ENCODE results near the gene PCDHA6.
"Not testable (repeated sequence)": the region's sequence is repeated elsewhere in the genome, so short reads cannot be mapped to it uniquely, and the experiment has no call there.

Gene PCDHA6

DNA sequence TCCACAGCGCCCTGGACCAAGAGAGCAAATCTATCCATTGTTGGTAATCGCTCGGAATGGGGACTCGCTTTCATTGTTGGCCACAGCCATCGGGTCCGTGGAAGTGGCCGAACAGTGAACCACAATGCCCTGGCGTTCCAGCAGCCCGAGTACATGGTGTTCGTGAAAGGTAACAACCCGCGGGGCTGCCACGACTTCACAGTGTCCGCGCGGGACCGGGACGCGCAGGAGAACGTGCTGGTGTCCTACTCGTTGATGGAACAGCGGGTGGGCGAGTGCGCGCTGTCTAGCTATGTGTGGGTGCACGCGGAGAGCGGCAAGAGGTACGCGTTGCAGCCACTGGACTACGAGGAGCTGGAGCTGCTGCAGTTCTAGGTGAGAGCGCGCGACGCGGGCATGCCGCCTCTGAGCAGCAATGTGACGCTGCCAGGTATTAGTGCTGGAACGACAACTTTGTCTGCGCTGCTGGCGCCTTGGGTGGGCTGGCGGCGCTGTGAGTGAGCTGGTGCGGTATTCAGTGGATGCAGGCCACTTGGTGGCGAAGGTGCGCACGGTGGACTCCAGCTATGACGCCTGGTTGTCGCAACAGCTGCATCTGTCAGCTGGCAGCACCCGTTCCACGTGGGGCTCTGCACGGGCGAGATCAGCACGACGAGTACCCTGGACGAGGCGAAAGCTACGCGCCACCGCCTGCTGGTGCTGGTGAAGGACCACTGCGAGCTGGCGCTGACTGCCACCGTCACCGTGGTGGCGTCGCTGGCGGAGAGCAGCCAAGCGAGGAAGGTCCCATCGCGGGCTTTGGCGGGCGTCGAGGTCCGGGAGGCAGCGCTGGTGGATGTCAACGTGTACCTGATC is 34.9 kb downstream of the PCDHA6 start:
- DNase-seq (ENCODE audit: low read depth) = no peak
- TF ChIP-seq, protein P1, sequence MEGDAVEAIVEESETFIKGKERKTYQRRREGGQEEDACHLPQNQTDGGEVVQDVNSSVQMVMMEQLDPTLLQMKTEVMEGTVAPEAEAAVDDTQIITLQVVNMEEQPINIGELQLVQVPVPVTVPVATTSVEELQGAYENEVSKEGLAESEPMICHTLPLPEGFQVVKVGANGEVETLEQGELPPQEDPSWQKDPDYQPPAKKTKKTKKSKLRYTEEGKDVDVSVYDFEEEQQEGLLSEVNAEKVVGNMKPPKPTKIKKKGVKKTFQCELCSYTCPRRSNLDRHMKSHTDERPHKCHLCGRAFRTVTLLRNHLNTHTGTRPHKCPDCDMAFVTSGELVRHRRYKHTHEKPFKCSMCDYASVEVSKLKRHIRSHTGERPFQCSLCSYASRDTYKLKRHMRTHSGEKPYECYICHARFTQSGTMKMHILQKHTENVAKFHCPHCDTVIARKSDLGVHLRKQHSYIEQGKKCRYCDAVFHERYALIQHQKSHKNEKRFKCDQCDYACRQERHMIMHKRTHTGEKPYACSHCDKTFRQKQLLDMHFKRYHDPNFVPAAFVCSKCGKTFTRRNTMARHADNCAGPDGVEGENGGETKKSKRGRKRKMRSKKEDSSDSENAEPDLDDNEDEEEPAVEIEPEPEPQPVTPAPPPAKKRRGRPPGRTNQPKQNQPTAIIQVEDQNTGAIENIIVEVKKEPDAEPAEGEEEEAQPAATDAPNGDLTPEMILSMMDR (IDR thresholded peaks at IDR 0.05; ENCODE audit: low read depth, low read length, missing control alignments) = no peak
- in situ Hi-C loops (cut with HindIII; ENCODE audit: low sequenced_read_pairs) = no loop called here
- no peak overlapping the region for H3K4me3 ChIP-seq (ENCODE audit: low read depth, low read length)

DNA sequence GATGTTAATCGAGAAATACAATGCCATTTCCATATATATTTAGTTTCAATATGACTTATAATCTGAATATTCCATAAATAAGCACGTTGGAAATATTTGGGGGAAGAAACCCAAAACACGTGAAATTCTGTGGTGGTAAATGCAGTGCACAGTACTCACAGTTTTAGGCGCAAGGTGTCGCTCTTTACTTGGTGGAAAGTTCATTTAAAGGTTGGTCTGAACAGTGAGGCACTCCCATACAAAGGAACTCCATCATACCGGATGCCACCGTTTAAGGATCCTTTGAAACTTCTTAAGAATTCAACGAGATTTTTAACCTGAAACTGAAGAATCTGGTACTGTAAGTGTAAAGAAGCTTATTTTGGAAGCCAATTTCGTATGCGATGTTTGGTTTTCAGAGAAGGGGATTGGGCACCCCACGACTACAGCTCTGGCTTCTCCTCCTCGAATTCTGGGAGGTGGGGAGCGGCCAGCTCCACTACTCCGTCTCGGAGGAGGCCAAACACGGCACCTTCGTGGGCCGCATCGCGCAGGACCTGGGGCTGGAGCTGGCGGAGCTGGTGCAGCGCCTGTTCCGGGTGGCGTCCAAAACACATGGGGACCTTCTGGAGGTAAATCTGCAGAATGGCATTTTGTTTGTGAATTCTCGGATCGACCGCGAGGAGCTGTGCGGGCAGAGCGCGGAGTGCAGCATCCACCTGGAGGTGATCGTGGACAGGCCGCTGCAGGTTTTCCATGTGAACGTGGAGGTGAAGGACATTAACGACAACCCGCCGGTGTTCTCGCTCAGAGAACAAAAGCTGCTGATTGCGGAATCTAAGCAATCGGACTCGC is 41.2 kb downstream of the PCDHA6 start, which contains the start of gene PCDHA11:
Gene PCDHA11 (plus strand): TSS at position 237 of the 834 bp plus-strand sequence. CDS start 147 bp downstream, at position 384.
- in situ Hi-C loops (cut with HindIII; ENCODE audit: low sequenced_read_pairs) = no loop called here
- no peak within 1 kb of the TSS for H3K4me3 ChIP-seq (ENCODE audit: low read depth, low read length)
- no peak for DNase-seq (ENCODE audit: low read depth)
- TF ChIP-seq, protein P1 (IDR thresholded peaks at IDR 0.05; ENCODE audit: low read depth, low read length, missing control alignments) = peak; percentile 3

DNA sequence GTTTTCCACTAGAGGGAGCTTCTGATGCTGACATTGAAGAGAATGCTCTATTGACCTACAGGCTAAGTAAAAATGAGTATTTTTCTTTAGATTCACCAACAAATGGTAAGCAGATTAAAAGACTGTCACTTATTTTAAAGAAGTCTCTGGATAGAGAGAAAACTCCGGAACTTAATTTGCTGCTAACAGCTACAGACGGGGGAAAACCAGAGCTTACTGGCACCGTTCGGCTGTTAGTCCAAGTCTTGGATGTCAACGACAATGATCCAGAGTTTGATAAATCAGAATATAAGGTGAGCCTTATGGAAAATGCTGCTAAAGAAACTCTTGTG is 41.8 kb downstream of the PCDHA6 start:
- in situ Hi-C loops (cut with HindIII; ENCODE audit: low sequenced_read_pairs) = no loop called here
- DNase-seq (ENCODE audit: low read depth) = no peak
- TF ChIP-seq, protein P1 (IDR thresholded peaks at IDR 0.05; ENCODE audit: low read depth, low read length, missing control alignments) = no peak
- H3K4me3 ChIP-seq (ENCODE audit: low read depth, low read length) = no peak overlapping the region

DNA sequence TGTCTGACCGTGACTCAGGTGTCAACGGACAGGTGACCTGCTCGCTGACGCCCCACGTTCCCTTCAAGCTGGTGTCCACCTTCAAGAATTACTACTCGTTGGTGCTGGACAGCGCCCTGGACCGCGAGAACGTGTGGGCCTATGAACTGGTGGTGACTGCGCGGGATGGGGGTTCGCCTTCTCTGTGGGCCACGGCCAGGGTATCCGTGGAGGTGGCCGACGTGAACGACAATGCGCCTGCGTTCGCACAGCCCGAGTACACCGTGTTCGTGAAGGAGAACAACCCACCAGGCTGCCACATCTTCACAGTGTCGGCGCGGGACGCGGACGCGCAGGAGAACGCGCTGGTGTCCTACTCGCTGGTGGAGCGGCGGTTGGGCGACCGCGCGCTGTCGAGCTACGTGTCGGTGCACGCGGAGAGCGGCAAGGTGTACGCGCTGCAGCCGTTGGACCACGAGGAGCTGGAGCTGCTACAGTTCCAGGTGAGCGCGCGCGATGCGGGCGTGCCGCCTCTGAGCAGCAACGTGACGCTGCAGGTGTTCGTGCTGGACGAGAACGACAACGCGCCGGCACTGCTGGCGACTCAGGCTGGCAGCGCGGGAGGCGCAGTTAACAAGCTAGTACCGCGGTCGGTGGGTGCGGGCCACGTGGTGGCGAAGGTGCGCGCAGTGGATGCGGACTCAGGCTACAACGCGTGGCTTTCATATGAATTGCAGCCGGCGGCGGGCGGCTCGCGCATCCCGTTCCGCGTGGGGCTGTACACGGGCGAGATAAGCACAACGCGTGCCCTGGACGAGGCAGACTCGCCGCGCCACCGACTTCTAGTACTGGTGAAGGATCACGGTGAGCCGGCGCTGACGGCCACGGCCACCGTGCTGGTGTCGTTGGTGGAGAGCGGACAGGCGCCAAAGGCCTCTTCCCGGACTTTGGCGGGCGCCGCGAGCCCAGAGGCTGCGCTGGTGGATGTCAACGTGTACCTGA is 42.8 kb downstream of the PCDHA6 start:
- in situ Hi-C loops (cut with HindIII; ENCODE audit: low sequenced_read_pairs) = no loop called here
- DNase-seq (ENCODE audit: low read depth) = no peak

DNA sequence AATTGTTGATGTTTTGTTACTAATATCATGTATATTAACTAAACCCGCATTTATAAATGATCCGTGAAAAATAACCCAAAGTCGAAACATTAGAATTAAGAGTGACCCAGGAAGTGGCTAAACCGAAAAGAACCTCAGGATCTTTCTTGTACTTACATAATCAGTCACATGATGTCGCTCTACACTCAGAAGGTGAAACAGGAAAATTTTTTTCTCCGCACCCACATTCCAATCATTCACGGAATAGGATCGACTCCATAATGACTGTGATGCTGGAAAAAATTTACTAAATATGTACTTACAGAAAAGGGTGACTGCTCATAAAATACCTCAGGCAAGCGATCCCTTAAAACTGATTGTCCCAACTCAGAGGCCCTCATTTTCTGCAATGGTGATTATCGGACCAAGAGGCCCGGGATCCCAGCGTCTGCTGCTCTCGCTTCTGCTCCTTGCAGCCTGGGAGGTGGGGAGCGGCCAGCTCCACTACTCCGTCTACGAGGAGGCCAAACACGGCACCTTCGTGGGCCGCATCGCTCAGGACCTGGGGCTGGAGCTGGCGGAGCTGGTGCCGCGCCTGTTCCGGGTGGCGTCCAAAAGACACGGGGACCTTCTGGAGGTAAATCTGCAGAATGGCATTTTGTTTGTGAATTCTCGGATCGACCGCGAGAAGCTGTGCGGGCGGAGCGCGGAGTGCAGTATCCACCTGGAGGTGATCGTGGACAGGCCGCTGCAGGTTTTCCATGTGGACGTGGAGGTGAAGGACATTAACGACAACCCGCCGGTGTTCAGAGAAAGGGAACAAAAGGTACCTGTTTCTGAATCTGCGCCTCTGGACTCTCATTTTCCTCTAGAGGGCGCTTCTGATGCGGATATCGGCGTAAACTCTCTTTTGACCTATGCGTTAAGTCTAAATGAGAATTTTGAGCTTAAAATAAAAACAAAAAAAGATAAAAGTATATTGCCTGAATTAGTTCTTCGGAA is 47.6 kb downstream of the PCDHA6 start, which contains the start of gene PCDHA12:
Gene PCDHA12 (plus strand): TSS at position 224 of the 981 bp plus-strand sequence. CDS start 165 bp downstream, at position 389.
- TF ChIP-seq, protein P1 (IDR thresholded peaks at IDR 0.05; ENCODE audit: low read depth, low read length, missing control alignments) = no peak
- DNase-seq (ENCODE audit: low read depth) = no peak
- in situ Hi-C loops (cut with HindIII; ENCODE audit: low sequenced_read_pairs) = no loop called here
- no peak within 1 kb of the TSS for H3K4me3 ChIP-seq (ENCODE audit: low read depth, low read length)

More for the DNA sequence above, 42.8 kb downstream of the PCDHA6 start:
- no peak overlapping the region for H3K4me3 ChIP-seq (ENCODE audit: low read depth, low read length)
- TF ChIP-seq, protein P1 (IDR thresholded peaks at IDR 0.05; ENCODE audit: low read depth, low read length, missing control alignments) = no peak

DNA sequence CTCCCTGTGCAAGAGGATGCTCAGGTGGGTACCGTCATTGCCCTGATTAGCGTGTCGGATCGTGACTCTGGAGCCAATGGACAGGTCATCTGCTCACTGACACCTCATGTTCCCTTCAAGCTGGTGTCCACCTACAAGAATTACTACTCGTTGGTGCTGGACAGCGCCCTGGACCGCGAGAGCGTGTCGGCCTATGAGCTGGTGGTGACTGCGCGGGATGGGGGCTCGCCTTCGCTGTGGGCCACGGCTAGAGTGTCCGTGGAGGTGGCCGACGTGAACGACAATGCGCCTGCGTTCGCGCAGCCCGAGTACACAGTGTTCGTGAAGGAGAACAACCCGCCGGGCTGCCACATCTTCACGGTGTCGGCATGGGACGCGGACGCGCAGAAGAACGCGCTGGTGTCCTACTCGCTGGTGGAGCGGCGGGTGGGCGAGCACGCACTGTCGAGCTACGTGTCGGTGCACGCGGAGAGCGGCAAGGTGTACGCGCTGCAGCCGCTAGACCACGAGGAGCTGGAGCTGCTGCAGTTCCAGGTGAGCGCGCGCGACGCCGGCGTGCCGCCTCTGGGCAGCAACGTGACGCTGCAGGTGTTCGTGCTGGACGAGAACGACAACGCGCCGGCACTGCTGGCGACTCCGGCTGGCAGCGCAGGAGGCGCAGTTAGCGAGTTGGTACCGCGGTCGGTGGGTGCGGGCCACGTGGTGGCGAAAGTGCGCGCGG is 48.9 kb downstream of the PCDHA6 start:
- DNase-seq (ENCODE audit: low read depth); in situ Hi-C loops (cut with HindIII; ENCODE audit: low sequenced_read_pairs); H3K4me3 ChIP-seq (ENCODE audit: low read depth, low read length): not testable (repeated sequence)
